HG03095 (cell line): ENCODE results near the gene MLXIPL.
"Not testable (repeated sequence)": the region's sequence is repeated elsewhere in the genome, so short reads cannot be mapped to it uniquely, and the experiment has no call there.

Experiments used
- ATAC-seq: cut with Tn5 transposase; IDR thresholded peaks from one replicate; pipeline ENCODE4 v1.9.1; 2021; ENCODE audit warnings: moderate library complexity; ENCODE audit not compliant: unreplicated experiment

The MLXIPL gene

DNA sequence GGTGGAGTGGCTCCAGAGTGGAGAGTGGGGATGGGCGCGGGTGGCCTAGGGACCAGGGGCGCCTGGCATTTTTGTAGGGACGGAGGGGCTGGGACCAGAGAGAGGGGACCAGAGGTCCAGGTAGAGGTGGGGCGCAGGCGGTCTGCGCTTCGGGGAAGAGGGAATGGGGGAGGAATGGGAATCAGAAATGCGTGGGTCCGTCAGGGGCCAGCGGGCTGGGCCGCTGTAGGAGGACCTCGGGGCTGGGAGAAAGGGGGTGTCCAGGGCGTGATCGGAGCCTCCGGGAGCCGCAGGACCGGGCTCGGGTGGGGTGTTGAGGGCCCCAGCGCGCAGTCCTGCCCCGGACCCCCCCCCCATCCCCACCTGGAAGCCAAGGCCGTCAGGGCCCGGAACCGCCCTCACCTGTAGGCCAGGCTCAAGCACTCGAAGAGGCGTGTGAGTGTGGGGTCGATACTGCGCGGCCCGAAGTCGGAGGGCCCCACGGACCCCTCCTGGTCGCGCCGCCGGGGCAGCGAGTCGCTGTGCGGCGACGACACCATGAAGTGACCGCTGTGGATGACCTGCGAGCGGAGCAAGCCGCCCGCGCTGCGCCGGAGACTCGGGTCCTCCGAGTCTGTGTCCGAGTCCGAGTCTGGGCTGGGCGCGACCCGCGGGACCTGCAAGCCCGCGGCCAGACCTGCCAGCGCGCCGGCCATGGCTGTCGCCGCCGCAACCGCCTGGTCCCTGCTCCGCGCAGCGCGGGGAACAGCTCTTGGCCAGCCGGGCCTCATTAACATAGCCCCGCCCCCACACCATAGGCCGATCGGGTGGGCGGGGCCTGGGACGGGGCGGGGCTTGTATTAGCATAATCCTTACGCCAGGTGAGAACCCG, at the start of gene MLXIPL:
Gene MLXIPL, minus strand, starts transcription at position 725 of the 871 bp plus-strand sequence. Its CDS starts 30 bp downstream, at position 695.
- ATAC-seq: no peak

DNA sequence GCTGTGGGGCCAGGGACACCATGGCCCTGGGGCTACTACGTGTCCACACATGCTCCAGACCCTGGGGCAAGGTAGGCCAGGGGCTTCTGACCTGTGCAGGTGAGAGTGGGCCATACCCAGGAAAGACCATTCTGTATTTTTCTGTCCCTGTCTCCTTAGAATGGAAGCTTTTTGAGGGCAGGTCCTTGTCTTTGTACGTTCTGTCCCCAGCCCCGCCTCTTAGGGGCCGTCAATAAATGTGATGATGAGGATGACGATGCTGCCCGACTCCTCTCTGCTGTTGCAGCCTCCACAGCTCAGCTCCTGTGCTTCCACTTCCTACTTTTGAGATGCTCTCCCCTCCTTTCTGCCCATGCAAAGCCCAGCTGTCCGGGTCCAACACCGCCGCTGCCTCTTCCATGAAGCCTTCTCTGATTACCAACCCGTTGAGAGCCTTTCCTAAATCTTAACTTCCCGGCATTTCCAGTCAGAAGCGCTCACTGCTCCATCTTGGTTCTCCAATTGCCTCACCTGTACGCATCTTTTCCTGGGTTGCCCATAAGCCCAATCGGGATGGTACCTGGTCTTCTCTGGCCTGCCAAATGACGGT, 47.6 kb upstream of the MLXIPL start:
- ATAC-seq: no peak

DNA sequence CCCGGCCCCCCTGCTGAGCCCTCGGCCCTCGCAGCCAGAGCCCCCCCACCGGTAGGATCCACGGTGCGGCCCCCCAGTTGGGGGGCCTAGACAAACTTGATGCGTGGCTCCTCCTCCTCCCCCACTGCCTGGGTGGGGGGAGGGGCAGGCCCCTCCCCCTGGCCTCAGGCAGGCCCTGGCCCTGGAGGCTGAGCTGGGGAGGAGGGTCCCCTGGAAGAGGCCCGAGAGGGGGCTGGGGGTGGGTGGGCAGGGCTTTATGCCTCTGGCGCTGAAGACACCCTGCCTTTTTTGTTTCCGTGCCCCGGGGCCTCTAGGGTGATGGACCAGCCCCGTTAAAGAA, 47.0 kb upstream of the MLXIPL start:
- ATAC-seq: no peak

DNA sequence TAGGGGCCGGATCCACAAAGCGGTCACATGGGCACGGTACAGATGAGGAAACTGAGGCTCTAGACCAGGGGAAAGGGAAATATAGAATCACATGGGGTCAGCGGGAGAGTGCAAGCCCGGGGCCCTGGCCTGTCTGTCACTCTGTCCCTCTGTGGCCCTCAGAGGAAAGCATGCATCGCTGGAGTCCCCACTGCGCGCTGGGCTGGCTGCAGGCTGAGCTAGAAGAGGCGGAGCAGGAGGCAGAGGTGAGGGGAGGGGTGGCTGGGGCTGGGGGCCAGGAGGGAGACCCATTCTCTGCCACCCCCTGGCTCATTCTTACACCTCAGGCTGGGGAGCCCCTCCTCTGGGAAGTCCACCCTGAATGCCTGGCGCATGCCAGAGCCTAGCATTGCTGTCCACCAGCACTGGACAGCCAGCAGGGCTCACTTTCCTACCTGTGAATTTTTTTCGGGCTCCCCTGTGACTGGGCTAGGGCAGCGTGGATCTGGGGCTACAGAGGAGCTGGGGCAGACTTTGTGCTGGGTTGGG, 45.6 kb upstream of the MLXIPL start:
- ATAC-seq: no peak

DNA sequence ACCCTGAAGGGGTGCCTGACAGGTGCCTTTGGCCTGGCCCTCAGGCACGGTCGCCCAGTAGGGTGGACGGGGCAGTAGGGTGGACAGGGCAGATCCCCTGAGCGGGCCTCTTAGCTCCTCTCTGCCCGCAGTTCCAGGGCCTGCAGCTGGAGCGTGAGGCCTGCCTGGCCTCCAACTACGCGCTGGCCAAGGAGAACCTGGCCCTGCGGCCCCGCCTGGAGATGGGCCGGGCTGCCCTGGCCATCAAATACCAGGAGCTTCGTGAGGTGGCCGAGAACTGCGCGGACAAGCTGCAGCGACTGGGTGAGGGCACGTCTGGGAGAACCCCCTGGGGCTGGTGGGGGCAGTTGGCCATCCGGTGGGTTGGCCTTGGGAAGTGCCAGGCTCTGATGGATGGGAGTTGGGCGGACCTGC, 45.0 kb upstream of the MLXIPL start:
- ATAC-seq: no peak

GRCh38 chr7:73668886-73669230, 44.5 kb upstream of the MLXIPL start:
- no peak for ATAC-seq

DNA sequence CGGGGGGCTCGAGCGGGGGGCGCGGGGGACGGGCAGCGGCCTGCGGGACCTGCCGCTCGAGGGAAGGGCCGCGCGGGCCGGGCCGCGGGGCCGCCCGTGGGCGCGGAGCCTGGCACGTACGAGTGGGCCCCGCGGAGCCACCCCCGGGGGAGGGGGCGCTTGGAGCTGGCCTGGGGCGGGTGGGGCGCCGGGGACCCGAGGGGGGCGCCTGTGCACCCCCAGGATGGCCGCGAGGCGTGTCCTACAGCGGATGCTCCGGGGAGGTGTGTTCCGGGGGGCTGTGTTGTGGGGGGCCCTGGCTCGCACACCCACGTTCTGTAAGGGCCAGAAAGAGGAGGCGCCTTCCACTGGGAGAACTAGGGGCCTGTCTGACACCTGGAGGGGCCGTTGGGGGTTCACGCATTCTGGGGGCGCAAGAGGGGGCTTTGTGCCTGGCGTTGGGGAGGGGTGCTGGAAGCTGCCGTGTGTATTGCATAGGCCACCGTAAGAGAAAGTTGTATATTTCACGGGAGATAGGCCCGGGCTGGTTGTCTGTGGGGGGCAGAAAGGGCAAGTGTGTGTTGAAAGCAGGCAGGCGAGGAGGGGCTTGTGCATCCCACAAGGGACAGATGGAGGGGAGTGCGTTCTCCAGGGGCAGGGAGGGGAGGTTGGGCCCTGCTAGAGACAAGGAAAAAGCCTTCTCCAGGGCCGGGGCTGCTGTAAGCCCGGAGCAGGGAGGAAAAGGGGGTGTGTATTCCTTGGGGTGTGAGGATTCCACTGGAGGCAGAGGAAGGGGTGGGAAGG, 44.0 kb upstream of the MLXIPL start:
- ATAC-seq: peak; percentile 8

GRCh38 chr7:73667344-73668102, 43.2 kb upstream of the MLXIPL start, which contains the start of gene VPS37D:
Gene VPS37D (plus strand): TSS chr7:73667831. CDS start chr7:73667959, 128 bp downstream.
- ATAC-seq: peak; percentile 93

DNA sequence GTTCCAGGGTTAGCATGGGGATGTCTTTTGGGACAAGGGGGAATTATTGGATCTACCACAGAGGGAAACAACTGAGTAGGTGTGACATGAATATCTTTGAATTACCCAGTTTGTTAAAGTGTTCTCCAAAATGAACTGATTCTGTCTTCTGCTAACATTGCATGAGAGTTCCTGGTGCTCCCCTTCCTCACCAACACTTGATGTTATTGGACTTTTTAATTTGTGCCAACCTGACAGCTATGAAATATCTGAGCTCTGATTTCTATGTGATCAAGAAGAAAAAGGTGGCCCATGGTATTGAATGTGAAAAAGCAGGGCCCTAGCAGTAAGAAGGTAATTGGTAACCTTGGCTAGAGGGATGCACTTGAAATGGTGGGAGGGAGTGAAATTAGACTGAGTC, 38.7 kb upstream of the MLXIPL start:
- ATAC-seq: no peak

DNA sequence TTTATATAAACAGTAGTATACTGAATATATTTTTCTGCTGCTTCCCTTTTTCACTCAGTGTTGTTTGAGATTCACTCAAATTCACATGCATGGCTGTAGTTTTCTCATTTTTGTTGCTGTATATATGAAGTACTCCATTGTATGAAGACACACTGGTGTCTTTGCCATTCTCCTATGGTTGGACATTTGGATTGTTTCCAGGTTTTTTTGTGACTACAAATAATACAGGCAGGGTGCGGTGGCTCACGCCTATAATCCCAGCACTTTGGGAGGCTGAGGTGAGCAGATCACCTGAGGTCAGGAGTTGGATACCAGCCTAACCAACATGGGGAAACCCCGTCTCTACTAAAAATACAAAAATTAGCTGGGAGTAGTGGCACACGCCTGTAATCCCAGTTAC, 36.3 kb upstream of the MLXIPL start:
- ATAC-seq: not testable (repeated sequence)

GRCh38 chr7:73659983-73660382, 35.7 kb upstream of the MLXIPL start:
- ATAC-seq: no peak

DNA sequence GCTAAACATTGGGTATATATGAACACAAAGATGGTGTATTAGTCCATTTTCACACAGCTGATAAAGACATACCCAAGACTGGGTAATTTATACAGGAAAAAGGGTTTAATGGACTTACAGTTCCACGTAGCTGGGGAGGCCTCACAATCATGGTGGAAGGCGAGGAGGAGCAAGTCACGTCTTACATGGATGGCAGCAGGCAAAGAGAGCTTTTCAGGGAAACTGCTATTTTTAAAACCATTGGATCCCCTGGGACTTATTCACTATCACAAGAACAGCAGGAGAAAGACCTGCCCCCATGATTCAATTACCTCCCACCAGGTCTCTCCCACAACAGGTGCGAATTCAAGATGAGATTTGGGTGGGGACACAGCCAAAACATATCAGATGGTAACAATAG, 31.0 kb upstream of the MLXIPL start:
- not testable (repeated sequence) for ATAC-seq

DNA sequence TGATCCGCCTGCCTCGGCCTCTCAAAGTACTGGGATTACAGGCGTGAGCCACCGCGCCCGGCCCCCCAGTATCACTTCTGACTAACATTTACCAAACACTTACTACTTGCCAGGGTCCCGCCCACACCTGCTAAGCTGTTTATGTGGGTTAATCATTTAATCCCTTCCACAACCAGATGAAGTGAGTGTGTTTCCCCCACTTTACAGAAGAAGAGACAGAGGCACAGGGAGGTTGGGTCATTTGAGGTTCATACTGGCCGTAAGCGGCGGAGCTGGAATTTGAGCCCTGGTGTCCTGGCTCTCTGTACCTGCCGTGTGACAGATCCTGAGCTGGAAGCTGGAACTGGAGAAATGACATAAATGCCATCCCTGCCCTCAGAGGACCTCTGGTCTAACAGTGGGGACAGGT, 28.2 kb upstream of the MLXIPL start:
- no peak for ATAC-seq

GRCh38 chr7:73650524-73650923, 26.2 kb upstream of the MLXIPL start:
- ATAC-seq: no peak

GRCh38 chr7:73649576-73649975, 25.3 kb upstream of the MLXIPL start:
- no peak for ATAC-seq

DNA sequence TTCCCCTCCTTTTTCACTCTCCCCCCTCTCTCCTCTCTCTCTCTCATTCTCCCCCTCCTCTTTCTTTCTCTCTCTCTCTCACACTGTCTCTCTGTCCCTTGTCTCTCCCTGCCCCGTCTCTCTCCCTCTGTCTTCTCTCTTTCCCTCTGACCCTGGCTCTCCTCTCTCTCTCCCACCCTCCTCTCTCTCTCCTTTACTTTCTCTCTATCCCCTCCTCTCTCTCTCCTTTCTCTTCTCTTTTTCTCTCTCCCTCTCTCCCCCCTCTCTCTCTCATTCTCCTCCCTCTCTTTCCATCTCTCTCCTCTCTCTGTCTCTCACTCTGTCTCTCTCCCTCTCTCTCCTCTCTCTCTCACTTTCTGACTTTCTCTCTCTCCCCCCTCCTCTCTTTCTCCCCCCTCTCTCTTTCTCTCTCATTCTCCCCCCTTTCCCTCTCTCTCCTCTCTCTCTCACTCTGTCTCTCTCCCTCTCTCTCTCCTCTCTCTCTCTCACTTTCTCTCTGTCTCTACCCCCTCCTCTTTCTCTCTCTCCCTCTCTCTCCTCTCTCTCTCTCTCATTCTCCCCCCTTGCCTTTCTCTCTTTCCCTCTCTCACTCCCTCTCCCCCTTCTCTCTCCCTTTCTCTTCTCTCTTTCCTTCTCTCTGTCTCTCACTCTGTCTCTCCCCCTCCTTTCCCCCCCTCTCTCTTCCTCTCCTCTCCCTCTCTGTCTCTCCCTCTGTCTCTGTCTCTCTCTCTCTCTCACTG, 24.4 kb upstream of the MLXIPL start:
- ATAC-seq: no peak

DNA sequence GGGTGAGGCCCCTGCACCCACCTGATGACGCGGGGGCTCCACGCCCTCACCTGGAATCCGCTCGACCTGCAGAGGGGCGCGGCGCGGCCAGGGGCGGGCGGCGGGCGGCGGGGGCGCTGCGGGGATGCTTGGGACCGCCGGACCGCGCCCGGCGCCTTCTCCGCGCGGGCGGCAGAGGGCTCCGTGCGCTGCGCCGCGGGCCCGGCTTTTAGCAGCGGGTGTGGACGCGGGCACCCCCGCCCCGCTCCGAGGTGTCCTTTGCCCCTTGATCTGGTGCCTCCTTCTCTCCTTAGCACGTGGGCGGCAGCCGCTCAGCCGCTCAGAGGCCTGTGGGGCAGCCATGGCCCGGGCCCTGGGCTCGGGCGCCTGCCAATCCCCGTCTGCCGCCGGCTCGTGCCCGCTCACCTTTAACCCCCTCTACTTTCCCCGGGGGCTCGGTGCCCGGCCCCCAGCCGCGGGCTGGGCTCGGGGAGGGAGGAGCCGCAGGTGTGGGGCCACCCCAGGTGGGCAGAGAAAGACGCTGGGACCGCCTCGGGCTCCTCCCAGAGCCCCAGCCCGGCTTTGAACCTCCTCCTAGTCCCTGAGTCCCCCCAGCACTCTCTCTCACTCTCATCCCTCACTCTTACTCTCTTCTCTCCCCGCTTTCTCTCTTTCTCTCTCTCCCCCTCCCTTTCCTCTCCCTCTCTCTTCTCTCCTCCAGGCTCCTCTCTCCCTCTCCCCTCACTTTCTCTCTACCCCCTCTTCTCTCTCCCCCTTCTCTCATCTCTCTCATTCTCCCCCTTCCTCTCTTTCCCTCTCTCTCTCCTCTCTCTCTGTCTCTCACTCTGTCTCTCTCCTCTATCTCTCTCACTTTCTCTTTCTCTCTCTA, 23.6 kb upstream of the MLXIPL start:
- ATAC-seq: no peak

- no peak for ATAC-seq
Measured at GRCh38 chr7:73646785-73647724, 22.7 kb upstream of the MLXIPL start.
